ENCODE data around the gene TMTC1. TPM values are rescaled to one million over a fixed set of nuclear protein-coding genes. Genes with fewer than 3 reads are reported as not detected.

TMTC1 gene
- polyA plus RNA-seq, 1 of the 3 experiments (the other 2 are of a cell fraction): 0.13 TPM

- Histone ChIP-seq H3K27ac (ENCODE audit: low read depth in 2 of 2, low read length in 1 of 2) (no peak overlapping the region), H3K4me2 (no peak overlapping the region), H3K4me1 (ENCODE audit: control insufficient read depth in 1 of 2, insufficient read depth in 2 of 2, low read depth in 1 of 2, low read length in 1 of 2) (no peaks in the 10 kb centered on the region), H3K9me3 (no peaks in the 10 kb centered on the region), H3F3A (replicated peaks; ENCODE audit: insufficient read depth) (no peaks in the 10 kb centered on the region), H3K9ac (no peak overlapping the region), H3K4me3 (ENCODE audit: low read depth in 2 of 2, low read length in 1 of 2) (no peak overlapping the region), H3K27me3 (ENCODE audit: insufficient read depth) (no peaks in the 10 kb centered on the region), H2AFZ (ENCODE audit: low read depth) (no peak overlapping the region), H3K79me2 (ENCODE audit: insufficient read depth) (no peaks in the 10 kb centered on the region), H3K36me3 (replicated peaks in 1 of 2; ENCODE audit: control insufficient read depth in 1 of 2, insufficient read depth in 2 of 2, low read length in 1 of 2) (no peaks in the 10 kb centered on the region), H3K9me2 (no peaks in the 10 kb centered on the region), H4K20me1 (ENCODE audit: insufficient read depth) (no peaks in the 10 kb centered on the region)
- ChIA-PET CTCF (interaction anchor here (1.2 kb wide), 1 partner anchor 9 kb away, joined by 3 read pairs; no protein-coding TSS in a partner anchor), POLR2A (no interaction called here)
- 70% methylated on average over 6 of the region's 6 CpGs for WGBS (ENCODE audit: low lambda C conversion rate)
- TF ChIP-seq RCOR1 (IDR thresholded peaks at IDR 0.05; ENCODE audit: low read length): no peak
- TF ChIP-seq YY1 (IDR thresholded peaks at IDR 0.05; ENCODE audit: low read depth): no peak
- TF ChIP-seq, protein P1, sequence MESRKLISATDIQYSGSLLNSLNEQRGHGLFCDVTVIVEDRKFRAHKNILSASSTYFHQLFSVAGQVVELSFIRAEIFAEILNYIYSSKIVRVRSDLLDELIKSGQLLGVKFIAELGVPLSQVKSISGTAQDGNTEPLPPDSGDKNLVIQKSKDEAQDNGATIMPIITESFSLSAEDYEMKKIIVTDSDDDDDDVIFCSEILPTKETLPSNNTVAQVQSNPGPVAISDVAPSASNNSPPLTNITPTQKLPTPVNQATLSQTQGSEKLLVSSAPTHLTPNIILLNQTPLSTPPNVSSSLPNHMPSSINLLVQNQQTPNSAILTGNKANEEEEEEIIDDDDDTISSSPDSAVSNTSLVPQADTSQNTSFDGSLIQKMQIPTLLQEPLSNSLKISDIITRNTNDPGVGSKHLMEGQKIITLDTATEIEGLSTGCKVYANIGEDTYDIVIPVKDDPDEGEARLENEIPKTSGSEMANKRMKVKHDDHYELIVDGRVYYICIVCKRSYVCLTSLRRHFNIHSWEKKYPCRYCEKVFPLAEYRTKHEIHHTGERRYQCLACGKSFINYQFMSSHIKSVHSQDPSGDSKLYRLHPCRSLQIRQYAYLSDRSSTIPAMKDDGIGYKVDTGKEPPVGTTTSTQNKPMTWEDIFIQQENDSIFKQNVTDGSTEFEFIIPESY (IDR thresholded peaks at IDR 0.05; ENCODE audit: borderline replicate concordance, low read depth): no peak
- TF ChIP-seq MAX (IDR thresholded peaks at IDR 0.05; ENCODE audit: low read depth): no peak
- no peak for TF ChIP-seq GABPA (IDR thresholded peaks at IDR 0.05; ENCODE audit: low read depth)
- TF ChIP-seq FOSL2 (IDR thresholded peaks at IDR 0.05; ENCODE audit: borderline replicate concordance, low read depth): no peak
- no peak for TF ChIP-seq TCF12 (IDR thresholded peaks at IDR 0.05)
- no peak for TF ChIP-seq RAD21 (IDR thresholded peaks at IDR 0.05; ENCODE audit: low read length)
- TF ChIP-seq IRF3 (IDR thresholded peaks at IDR 0.05; ENCODE audit: low read depth, low read length): no peak
- TF ChIP-seq NRF1 (IDR thresholded peaks at IDR 0.05; ENCODE audit: low read depth, low read length): no peak
- no peak for DNase-seq
Observed at GRCh38 chr12:29655861-29656260, 127.9 kb downstream of the TMTC1 start.

- 56% methylated on average over 4 of the region's 4 CpGs for WGBS (ENCODE audit: low lambda C conversion rate)
- no peak for DNase-seq
- H3K4me2 ChIP-seq: no peak overlapping the region
- CTCF ChIA-PET: no interaction called here
- H3K9ac ChIP-seq: no peak overlapping the region
- H3K9me3 ChIP-seq: no peaks in the 10 kb centered on the region
- no peaks in the 10 kb centered on the region for H4K20me1 ChIP-seq (ENCODE audit: insufficient read depth)
- H3K36me3 ChIP-seq (replicated peaks in 1 of 2; ENCODE audit: control insufficient read depth in 1 of 2, insufficient read depth in 2 of 2, low read length in 1 of 2): no peaks in the 10 kb centered on the region
- POLR2A ChIA-PET: no interaction called here
- H3K27me3 ChIP-seq (ENCODE audit: insufficient read depth): no peaks in the 10 kb centered on the region
- H3K4me3 ChIP-seq (ENCODE audit: low read depth in 2 of 2, low read length in 1 of 2): no peak overlapping the region
- H3K4me1 ChIP-seq (ENCODE audit: control insufficient read depth in 1 of 2, insufficient read depth in 2 of 2, low read depth in 1 of 2, low read length in 1 of 2): no peaks in the 10 kb centered on the region
- H3K27ac ChIP-seq (ENCODE audit: low read depth in 2 of 2, low read length in 1 of 2): no peak overlapping the region
- H2AFZ ChIP-seq (ENCODE audit: low read depth): no peak overlapping the region
- no peak for TF ChIP-seq RXRA (IDR thresholded peaks at IDR 0.05; ENCODE audit: borderline replicate concordance, low read depth)
- TF ChIP-seq RCOR1 (IDR thresholded peaks at IDR 0.05; ENCODE audit: low read length): no peak
- TF ChIP-seq TCF12 (IDR thresholded peaks at IDR 0.05): no peak
- TF ChIP-seq, protein P2, sequence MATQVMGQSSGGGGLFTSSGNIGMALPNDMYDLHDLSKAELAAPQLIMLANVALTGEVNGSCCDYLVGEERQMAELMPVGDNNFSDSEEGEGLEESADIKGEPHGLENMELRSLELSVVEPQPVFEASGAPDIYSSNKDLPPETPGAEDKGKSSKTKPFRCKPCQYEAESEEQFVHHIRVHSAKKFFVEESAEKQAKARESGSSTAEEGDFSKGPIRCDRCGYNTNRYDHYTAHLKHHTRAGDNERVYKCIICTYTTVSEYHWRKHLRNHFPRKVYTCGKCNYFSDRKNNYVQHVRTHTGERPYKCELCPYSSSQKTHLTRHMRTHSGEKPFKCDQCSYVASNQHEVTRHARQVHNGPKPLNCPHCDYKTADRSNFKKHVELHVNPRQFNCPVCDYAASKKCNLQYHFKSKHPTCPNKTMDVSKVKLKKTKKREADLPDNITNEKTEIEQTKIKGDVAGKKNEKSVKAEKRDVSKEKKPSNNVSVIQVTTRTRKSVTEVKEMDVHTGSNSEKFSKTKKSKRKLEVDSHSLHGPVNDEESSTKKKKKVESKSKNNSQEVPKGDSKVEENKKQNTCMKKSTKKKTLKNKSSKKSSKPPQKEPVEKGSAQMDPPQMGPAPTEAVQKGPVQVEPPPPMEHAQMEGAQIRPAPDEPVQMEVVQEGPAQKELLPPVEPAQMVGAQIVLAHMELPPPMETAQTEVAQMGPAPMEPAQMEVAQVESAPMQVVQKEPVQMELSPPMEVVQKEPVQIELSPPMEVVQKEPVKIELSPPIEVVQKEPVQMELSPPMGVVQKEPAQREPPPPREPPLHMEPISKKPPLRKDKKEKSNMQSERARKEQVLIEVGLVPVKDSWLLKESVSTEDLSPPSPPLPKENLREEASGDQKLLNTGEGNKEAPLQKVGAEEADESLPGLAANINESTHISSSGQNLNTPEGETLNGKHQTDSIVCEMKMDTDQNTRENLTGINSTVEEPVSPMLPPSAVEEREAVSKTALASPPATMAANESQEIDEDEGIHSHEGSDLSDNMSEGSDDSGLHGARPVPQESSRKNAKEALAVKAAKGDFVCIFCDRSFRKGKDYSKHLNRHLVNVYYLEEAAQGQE (IDR thresholded peaks at IDR 0.05; ENCODE audit: low read depth, low read length): no peak
- TF ChIP-seq MAX (IDR thresholded peaks at IDR 0.05; ENCODE audit: low read depth): no peak
- TF ChIP-seq, protein P3, sequence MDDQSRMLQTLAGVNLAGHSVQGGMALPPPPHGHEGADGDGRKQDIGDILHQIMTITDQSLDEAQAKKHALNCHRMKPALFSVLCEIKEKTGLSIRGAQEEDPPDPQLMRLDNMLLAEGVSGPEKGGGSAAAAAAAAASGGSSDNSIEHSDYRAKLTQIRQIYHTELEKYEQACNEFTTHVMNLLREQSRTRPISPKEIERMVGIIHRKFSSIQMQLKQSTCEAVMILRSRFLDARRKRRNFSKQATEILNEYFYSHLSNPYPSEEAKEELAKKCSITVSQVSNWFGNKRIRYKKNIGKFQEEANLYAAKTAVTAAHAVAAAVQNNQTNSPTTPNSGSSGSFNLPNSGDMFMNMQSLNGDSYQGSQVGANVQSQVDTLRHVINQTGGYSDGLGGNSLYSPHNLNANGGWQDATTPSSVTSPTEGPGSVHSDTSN (IDR thresholded peaks at IDR 0.05): no peak
- H3K9me2 ChIP-seq: no peaks in the 10 kb centered on the region
- H3K79me2 ChIP-seq (ENCODE audit: insufficient read depth): no peaks in the 10 kb centered on the region
- no peaks in the 10 kb centered on the region for H3F3A ChIP-seq (replicated peaks; ENCODE audit: insufficient read depth)
Observed at GRCh38 chr12:29653286-29653685, 130.5 kb downstream of the TMTC1 start.
